ENCODE data around the gene MREG. TPM values are rescaled to one million over a fixed set of nuclear protein-coding genes. Genes with fewer than 3 reads are reported as not detected.

MREG gene
- total RNA-seq, 1 experiment from 2014 or later: 15.9 TPM

- no TSS peak for BruUV-seq (replicated peaks)
- Histone ChIP-seq H3K4me3 (ENCODE audit: low read depth, low read length, poor library complexity, severe bottlenecking) (no peak overlapping the region), H3K9me3 (ENCODE audit: low read depth, low read length, poor library complexity, severe bottlenecking) (no peaks in the 10 kb centered on the region), H3K36me3 (ENCODE audit: insufficient read depth, low read length, poor library complexity, severe bottlenecking) (no peaks in the 10 kb centered on the region), H3K27me3 (replicated peaks; ENCODE audit: insufficient read depth, low read depth, low read length, poor library complexity) (no peaks in the 10 kb centered on the region), H3K4me1 (ENCODE audit: insufficient read depth, low read length, poor library complexity, severe bottlenecking) (no peaks in the 10 kb centered on the region), H3K27ac (ENCODE audit: low read depth, low read length, poor library complexity, severe bottlenecking) (no peak overlapping the region)
- TF ChIP-seq EZH2 (IDR thresholded peaks at IDR 0.05; ENCODE audit: borderline replicate concordance, low read depth, low read length, poor library complexity, severe bottlenecking) (no peak), CTCF (conservative IDR thresholded peaks at IDR 0.05; ENCODE audit: low read depth, low read length) (no peak)
- intact Hi-C loops (cut with micrococcal nuclease; ENCODE audit: unreplicated experiment): loop anchor here (5.0 kb wide), 1 partner anchor 59 kb away; the partner anchor contains the start of gene MREG
- DNase-seq (ENCODE audit: low spot score): no peak
- ChIA-PET CTCF (no interaction called here), POLR2A (ENCODE audit: low non-redundant PET) (no interaction called here)
Measured at GRCh38 chr2:215952860-215953637, 60.3 kb downstream of the MREG start.

- POLR2A ChIA-PET (ENCODE audit: low non-redundant PET): no interaction called here
- Histone ChIP-seq H3K9me3 (ENCODE audit: low read depth, low read length, poor library complexity, severe bottlenecking) (no peaks in the 10 kb centered on the region), H3K27ac (ENCODE audit: low read depth, low read length, poor library complexity, severe bottlenecking) (no peak overlapping the region), H3K36me3 (ENCODE audit: insufficient read depth, low read length, poor library complexity, severe bottlenecking) (no peaks in the 10 kb centered on the region), H3K4me1 (ENCODE audit: insufficient read depth, low read length, poor library complexity, severe bottlenecking) (no peaks in the 10 kb centered on the region), H3K27me3 (replicated peaks; ENCODE audit: insufficient read depth, low read depth, low read length, poor library complexity) (no peaks in the 10 kb centered on the region), H3K4me3 (ENCODE audit: low read depth, low read length, poor library complexity, severe bottlenecking) (no peak overlapping the region)
- intact Hi-C loops (cut with micrococcal nuclease; ENCODE audit: unreplicated experiment): loop anchor here (5.0 kb wide), 1 partner anchor 61 kb away; the partner anchor contains the start of gene MREG
- TF ChIP-seq EZH2 (IDR thresholded peaks at IDR 0.05; ENCODE audit: borderline replicate concordance, low read depth, low read length, poor library complexity, severe bottlenecking): no peak
- TF ChIP-seq CTCF (conservative IDR thresholded peaks at IDR 0.05; ENCODE audit: low read depth, low read length): no peak
- BruUV-seq (replicated peaks): no TSS peak
- CTCF ChIA-PET: no interaction called here
- no peak for DNase-seq (ENCODE audit: low spot score)
Measured at GRCh38 chr2:215951558-215951957, 61.8 kb downstream of the MREG start.

- no TSS peak for BruUV-seq (replicated peaks)
- CTCF ChIA-PET: interaction anchor here (0.6 to 1.0 kb wide), 4 partner anchors 19 to 73 kb away, joined by 3 to 6 read pairs (median 4); no protein-coding TSS in a partner anchor
- Histone ChIP-seq H3K27ac (ENCODE audit: low read depth, low read length, poor library complexity, severe bottlenecking) (no peak overlapping the region), H3K27me3 (replicated peaks; ENCODE audit: insufficient read depth, low read depth, low read length, poor library complexity) (no peaks in the 10 kb centered on the region), H3K4me1 (ENCODE audit: insufficient read depth, low read length, poor library complexity, severe bottlenecking) (no peaks in the 10 kb centered on the region), H3K4me3 (ENCODE audit: low read depth, low read length, poor library complexity, severe bottlenecking) (no peak overlapping the region), H3K36me3 (ENCODE audit: insufficient read depth, low read length, poor library complexity, severe bottlenecking) (no peaks in the 10 kb centered on the region), H3K9me3 (ENCODE audit: low read depth, low read length, poor library complexity, severe bottlenecking) (no peaks in the 10 kb centered on the region)
- intact Hi-C loops (cut with micrococcal nuclease; ENCODE audit: unreplicated experiment): loop anchor here (5.0 kb wide), 1 partner anchor 62 kb away; the partner anchor contains the start of gene MREG
- peak; percentile 68 for TF ChIP-seq CTCF (conservative IDR thresholded peaks at IDR 0.05; ENCODE audit: low read depth, low read length)
- TF ChIP-seq EZH2 (IDR thresholded peaks at IDR 0.05; ENCODE audit: borderline replicate concordance, low read depth, low read length, poor library complexity, severe bottlenecking): no peak
- DNase-seq (ENCODE audit: low spot score): peak; percentile 75
- POLR2A ChIA-PET (ENCODE audit: low non-redundant PET): no interaction called here
Measured at GRCh38 chr2:215949991-215950404, 63.4 kb downstream of the MREG start.
